HG03565 (cell line): ENCODE measurements around the gene TPSAB1.
"Not testable (repeated sequence)": the region's sequence is repeated elsewhere in the genome, so short reads cannot be mapped to it uniquely, and the experiment has no call there.

Experiments used
- ATAC-seq: cut with Tn5 transposase; IDR thresholded peaks from one replicate; pipeline ENCODE4 v1.9.1; 2021; ENCODE audit warnings: mild to moderate bottlenecking, moderate library complexity; ENCODE audit not compliant: unreplicated experiment

The TPSAB1 gene

DNA sequence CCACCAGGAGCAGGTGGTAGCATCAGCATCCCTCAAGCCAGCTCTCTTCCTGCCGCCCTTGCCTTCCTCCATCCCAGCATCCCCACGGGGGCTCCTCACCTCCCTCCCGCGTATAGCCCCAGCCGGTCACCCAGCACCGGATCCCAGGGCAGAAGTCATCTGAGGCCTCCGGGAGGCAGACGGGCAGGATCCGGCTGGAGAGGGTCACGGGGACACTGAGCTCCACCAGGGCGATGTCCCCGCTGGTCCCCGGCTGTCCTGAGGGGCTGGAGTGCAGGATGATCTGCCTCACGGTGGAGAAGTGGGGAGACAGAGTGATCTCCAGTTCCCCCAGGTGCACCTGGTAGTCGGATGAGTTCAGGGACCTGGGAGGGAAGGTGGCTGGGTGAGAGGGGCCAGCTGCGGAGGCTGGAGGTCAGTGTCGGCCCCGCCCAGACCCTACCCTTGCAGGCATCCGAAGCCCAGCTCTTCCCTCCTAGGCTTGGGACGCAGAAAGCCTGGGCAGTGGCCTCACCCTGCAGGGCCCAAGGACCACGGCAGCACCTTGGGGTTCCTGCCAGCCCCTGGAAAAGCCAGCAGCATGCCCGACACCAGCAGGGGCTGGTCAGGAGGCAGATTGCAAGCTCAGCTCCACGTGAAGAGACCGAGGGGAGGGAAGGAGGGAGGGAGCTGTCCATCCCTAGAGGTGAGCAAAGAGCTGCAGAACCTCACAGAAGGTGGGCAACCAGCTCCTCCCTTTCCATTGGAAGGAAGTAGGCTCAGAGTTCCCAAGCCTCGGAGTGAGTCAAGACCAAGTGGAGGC is 17.8 kb upstream of the TPSAB1 start:
- no peak for ATAC-seq

DNA sequence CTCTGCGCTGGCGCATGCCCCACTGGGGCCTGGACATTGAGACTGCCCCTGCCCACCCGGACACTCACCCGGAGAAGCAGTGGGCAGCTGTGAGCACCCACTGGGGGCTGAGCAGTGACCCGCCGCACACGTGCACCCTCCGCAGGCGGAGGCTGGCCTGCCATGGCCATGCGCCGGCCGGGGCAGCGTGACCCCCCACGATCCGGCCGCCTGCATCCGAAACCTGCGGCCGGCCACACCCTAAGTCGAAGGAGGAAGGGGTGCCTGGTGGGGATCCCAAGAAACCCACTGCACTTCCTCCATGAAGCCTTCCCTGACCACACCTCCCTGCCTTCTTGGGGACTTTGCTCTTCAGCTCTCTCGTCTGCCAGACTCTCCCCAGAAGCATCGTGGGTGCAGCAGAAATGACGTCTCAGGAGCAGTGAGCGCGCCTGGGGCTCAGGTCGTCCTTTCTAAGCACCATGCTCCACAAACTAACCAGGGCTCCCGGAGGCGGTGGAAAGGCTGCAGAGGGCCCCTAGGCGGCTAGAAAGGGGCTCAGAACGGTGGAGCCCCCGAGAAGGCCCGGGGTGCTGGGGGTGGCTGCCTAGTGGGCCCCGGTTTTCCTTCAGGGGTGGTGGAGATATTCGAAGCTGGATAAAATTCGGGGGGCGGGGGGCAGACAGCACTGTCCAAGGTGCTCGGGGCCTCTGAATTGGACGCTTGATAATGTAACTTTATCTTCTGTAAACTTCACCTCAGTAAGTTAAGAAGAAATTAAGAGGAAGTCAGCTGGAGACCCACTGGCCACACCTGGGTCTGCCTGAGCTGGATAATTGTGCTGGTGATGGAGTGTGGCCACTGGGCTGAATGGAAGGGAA is 16.9 kb upstream of the TPSAB1 start:
- ATAC-seq = no peak

DNA sequence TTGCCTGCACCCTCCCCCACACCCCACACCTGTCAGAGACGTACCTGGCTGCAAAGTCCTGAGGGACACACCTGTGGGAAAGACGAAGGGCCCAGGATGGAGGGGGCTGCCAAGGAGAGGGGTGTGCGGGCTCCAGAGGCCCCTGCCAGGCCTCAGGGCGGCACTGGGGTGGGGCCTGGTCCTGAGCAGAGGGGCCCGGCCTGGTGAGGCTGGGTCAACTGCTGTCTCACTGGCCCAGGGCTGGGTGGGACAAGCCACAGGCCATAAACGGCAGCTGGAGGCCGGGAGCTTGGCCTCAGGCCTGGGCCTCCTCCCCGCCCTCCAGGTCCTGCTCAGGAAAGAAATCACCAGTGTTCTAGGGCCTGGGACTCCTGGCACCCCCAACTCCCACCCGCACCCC is 15.9 kb upstream of the TPSAB1 start:
- ATAC-seq = no peak

DNA sequence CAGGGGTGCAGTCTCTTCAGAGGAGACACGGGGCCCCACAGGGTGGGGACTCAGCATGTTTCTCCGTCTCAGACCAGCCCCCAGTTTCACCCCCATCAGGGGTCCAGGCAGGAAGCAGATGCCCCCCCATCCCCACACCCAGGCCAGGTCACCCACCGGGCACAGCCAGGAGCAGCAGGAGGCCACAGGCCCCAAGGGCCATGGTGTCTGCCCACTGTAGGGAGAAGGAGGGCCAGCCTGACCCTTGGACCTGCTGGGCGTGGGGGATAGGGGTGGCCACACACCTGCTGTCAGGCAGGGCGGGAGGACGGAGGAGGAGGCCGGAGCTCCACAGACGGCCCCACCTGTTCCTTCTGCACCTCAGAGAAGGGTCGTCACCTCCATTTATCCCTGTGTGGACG is 15.5 kb upstream of the TPSAB1 start, which contains the start of gene TPSG1:
TSS of gene TPSG1 (minus strand) at position 218 of the 401 bp plus-strand sequence. CDS start at position 202, 16 bp downstream.
- ATAC-seq = no peak

DNA sequence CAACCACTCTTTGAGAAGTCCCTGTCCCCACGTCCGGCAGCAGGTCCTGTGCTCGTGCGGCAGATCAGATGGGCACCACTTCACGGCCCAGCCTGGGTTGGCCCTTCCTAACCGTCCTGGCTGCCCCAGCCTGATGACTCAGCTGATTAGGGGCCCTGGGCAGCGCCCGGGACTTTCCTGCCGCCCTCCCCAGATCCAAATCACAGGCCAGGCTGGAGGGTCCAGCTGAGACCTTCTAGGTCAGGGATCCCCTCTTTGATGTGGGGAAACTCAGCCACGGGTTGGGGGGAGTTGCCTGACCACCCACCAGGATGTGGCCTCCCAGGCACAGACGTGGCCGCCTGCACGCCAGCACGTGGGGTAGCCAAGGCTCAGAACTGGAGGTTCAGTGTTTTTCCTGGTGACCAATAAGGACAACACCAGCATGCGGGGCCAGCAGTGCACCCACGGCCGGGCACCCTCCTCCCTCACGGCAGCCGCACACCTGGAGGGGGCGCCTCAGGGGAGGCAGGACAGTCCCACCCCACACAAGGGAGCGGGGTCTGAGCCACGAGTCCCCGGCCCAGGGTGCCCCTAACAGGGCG is 14.7 kb upstream of the TPSAB1 start:
- ATAC-seq = not testable (repeated sequence)

DNA sequence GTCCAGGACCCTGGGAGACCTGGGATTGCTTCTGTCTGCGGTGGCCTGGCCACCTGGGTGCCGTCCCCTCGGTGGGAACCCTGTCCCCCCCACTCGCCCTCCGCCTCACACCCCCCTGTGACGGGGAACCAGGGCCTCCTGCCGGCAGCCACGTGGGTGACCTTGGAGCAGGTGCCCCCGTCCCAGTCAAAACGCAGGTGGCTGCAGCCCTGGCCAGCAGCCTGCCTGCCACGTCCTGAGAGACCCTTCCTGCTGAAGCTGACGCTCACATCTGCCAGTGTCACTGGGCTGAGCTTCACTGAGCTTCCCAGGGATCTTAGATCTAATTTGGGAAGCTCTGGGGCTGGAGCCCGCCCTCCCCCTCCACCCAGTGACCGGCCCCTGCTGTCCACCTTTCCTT is 13.8 kb upstream of the TPSAB1 start:
- ATAC-seq = not testable (repeated sequence)

DNA sequence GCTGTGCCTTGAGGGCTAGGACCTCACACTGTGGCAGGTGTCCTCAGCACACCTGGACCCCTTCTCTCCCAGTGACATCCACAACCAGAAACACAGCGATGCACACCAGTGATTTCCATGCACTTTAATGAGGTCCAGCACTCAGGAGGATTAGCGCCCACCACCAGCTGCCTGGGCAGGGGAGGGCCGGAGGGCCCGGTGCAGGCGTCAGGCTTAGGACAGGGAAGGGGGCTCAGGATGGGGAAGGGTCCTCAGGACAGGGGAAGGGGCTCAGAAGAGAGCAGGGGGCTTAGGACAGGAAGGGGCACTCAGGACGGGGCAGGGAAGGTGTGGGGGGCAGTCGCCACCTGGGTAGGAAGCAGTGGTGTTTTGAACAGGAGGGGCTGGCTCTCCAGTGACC is 12.3 kb upstream of the TPSAB1 start:
- ATAC-seq = not testable (repeated sequence)

DNA sequence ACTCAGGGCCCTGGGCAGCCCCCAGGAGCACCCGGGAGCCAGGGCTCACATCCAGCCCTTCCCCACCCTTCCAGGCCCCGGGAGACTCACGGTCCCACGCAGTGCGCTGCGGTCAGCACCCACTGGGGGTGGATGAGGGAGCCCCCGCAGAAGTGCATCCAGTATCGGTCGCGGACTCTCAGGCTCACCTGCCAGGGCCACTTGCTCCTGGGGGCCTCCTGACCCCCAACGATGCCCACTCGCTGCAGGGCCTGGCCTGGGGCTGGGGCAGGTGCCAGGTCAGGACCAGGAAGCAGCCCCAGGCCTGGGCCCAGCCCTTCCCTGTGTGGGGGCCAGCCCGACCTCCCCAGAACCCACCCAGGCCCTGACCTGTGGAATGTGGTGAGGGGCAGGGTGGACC is 11.0 kb upstream of the TPSAB1 start:
- ATAC-seq = not testable (repeated sequence)

DNA sequence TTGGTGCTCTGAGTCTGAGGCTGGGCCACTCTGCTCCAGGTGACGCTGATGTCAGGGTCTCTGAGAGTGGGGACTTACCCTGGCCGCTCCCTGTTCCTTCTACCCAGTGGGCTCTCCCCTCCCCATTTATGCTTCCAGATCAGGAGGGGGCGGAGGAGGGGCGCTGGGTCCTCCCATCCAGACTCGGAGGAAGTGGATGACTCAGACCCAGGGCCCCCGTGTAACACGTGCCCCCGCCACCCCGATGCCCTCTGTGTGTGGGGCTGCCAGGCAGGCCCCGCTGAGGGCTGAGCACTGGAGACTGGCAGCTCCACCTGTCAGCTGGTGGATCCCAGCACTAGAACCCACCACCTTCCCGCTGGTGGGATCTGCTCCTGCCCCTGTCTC is 10.4 kb upstream of the TPSAB1 start, which contains the start of gene TPSB2:
TSS of gene TPSB2 (minus strand) at position 101 of the 387 bp plus-strand sequence. CDS start 233 bp downstream, outside the sequence.
- ATAC-seq = not testable (repeated sequence)

DNA sequence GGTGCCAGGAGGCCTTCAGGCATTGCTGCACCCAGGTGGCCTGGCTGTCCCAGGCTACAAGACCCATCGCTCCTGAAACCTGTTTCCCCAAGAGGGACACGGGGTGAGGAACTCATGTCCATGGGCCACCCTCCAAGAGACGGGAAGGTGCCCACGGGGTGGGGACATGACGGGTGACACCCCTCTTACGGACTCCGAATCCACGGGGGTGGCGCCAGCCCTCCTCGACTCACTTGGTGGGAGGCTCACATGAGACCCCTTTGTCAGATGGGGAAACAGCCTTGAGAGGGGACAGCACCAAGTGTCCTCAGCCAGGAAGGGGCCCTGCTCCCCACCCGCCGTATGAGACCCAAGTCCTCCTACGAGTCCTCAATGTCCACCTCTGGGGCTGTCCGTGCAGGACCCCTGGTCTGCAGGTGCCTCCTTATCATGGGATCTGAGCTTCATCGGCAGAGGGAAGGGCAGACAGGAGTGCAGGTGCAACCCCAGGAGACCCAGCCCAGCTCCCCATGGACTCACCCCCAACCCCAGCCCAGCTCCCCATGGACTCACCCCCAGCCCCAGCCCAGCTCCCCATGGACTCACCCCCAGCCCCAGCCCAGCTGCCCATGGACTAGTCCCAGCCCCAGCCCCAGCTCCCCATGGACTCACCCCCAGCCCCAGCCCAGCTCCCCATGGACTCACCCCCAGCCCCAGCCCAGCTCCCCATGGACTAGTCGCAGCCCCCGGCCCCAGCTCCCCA is 9.9 kb upstream of the TPSAB1 start:
- ATAC-seq = not testable (repeated sequence)

DNA sequence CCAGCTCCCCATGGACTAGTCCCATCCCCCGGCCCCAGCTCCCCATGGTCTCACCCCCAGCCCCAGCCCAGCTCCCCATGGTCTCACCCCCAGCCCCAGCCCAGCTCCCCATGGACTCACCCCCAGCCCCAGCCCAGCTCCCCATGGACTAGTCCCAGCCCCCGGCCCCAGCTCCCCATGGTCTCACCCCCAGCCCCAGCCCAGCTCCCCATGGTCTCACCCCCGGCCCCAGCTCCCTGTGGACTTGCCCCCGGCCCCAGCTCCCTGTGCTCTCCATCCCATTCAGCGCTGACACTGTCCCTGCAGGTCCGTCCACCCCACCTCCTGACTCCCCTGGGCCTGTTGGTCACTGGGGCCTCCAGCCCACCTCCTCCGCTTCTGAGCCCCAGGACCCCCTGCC is 9.2 kb upstream of the TPSAB1 start:
- not testable (repeated sequence) for ATAC-seq

DNA sequence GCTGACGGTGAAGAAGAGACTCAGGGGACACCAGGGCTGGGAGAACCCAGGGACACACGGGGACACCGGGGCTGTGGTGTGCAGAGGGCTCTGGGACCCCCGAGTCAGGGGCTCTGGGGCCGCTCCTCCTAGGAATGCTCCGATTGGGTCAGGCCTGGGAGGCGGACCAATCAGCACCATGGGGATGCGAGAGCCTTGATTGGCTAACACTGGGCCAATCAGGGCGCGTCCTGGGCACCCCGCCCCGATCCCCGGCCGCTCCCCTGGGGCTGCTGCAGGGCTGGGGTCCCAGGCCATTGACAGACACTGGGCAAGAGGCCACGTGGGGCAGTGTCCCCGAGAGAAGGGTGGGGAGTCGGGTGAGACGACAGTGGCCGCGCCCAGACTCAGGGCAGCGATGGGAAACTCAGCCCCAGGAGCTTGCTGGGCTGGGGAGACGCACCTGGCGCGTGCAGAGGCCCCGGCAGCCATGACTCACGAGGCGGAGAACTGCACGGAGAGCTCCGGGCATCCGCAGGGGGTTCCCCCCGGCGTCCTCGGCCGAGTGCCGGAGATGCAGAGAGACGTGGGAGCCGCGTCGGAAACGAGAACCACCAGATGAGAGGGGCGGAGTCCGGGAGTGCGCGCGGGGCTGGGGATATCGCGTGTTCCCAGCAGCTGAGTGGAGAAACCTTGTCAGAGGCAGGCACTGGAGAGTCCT is 8.3 kb upstream of the TPSAB1 start:
- not testable (repeated sequence) for ATAC-seq

DNA sequence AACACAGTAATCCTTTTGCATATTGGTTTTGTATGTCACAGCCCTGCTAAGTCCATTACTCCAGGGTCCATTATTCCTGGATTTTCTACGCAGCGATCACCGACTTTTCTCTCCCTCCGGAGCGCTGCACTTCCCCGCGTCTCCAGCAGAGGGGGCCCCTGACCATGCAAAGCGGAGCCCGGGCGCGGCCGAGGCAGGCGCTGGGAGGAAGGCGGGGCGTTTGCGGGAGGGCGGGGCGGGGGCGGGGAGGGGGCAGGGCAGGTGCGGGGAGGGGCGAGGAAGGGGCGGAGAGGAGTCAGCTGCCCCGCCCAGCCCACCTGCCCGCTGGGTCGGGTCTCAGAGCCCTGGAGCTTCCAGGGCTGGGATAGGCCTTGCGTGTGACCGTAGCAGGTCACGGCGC is 3.8 kb upstream of the TPSAB1 start:
- not testable (repeated sequence) for ATAC-seq

DNA sequence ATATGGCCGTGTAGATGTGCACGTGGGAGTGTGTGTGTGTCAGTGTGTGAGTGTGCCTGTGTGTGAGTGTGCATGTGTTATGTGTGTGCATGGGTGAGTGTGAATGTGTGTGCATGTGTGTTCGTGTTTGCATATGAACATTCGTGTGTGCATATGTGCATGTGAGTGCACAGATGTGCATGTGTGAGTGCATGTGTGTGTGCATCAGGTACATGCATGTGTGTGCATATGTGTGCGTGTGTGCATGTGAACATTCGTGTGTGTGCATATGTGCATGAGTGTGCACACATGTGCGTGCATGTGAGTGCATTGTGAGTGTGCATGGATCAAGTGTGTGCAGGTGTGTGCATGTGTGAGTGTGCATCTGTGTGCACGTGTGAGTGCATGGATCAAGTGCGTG is 2.5 kb upstream of the TPSAB1 start:
- no peak for ATAC-seq

DNA sequence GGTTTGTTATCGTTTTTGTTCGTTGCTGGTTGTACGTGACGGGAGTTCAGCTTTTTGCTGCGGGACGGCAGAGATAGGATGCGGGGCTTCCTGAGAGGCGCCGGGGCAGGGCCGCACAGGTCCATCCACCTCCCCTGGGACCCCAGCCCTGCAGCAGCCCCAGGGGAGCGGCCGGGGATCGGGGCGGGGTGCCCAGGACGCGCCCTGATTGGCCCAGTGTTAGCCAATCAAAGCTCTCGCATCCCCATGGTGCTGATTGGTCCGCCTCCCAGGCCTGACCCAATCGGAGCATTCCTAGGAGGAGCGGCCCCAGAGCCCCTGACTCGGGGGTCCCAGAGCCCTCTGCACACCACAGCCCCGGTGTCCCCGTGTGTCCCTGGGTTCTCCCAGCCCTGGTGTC is 1.6 kb upstream of the TPSAB1 start:
- not testable (repeated sequence) for ATAC-seq

DNA sequence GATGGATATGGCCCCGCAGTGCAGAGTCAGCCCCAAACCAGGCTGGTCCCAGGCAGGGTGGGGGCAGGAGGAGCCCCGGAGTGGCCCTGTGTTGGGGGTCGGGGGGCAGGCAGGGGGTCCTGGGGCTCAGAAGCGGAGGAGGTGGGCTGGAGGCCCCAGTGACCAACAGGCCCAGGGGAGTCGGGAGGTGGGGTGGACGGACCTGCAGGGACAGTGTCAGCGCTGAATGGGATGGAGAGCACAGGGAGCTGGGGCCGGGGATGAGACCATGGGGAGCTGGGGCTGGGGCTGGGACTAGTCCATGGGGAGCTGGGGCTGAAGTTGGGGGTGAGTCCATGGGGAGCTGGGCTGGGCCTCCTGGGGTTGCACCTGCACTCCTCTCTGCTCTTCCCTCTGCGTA is 930 bp upstream of the TPSAB1 start:
- ATAC-seq = not testable (repeated sequence)

DNA sequence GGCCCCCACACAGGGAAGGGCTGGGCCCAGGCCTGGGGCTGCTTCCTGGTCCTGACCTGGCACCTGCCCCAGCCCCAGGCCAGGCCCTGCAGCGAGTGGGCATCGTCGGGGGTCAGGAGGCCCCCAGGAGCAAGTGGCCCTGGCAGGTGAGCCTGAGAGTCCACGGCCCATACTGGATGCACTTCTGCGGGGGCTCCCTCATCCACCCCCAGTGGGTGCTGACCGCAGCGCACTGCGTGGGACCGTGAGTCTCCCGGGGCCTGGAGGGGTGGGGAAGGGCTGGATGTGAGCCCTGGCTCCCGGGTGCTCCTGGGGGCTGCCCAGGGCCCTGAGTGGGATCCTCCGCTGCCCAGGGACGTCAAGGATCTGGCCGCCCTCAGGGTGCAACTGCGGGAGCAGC is 576 bp downstream of the TPSAB1 start:
- ATAC-seq = not testable (repeated sequence)

DNA sequence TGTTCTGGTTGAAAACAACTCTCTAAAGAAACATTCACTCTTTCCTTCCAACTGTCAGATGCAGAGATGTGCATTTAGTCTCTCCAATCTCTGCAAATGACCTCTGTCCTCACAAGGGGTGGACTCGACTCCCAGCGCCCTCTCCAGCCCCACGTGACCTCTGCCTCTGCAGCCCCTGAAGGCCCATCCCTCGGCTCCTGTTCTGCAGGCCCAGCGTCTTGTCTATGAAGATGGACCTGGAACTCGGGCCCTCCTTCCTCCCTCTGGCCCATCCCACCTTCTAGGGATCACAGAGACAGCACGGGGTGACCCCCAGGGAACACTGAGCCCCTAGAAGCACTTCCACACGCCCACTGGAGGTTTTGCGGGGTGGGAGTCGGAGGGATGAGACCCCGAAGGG is 2.9 kb downstream of the TPSAB1 start:
- ATAC-seq = not testable (repeated sequence)

DNA sequence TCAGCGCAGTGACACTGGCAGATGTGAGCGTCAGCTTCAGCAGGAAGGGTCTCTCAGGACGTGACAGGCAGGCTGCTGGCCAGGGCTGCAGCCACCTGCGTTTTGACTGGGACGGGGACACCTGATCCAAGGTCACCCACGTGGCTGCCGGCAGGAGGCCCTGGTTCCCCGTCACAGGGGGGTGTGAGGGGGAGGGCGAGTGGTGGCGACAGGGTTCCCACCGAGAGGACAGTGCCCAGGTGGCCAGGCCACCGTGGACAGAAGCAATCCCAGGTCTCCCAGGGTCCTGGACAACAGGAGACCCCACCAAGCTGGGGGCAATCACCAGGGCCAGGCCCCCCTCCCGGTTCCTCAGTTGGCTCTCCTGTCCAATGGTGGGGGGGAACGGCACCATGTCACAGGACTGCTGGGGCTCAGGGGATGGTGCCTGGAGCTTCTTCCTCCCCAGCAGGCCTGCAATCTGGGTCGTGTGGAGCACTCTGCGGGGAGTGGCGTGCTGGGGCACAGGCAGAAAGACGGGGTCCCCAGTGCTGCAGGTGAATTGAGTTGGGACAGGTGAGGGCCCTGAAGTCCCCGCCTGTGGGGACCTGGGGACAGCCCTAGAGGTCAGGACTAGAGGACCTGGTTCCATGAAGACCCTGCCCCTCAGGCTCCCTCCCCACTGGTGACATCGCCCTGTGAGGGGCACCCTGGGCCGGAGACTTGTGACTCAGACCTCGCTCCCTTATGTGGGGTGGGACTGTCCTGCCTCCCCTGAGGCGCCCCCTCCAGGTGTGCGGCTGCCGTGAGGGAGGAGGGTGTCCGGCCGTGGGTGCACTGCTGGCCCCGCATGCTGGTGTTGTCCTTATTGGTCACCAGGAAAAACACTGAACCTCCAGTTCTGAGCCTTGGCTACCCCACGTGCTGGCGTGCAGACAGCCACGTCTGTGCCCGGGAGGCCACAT is 3.7 kb downstream of the TPSAB1 start:
- ATAC-seq = not testable (repeated sequence)
